GM23338 (cell line): ENCODE data around the gene IGF1R. TPM values are rescaled to one million over a fixed set of nuclear protein-coding genes. Genes with fewer than 3 reads are reported as not detected.
A peak's percentile ranks its signal among the peaks of the same experiment; 100 is the strongest.

ENCODE experiments used
- ATAC-seq: fragments of 200-7000 bp; cut with Tn5 transposase; 3 replicates; pipeline ENCODE4 v1.9.1; 2020
- DNase-seq: peaks from one replicate; pipeline ENCODE4 v3.0.0-alpha.2; 2015; ENCODE audit warnings: low spot score
- H2AFZ ChIP-seq: fragments of 200-600 bp; sonication (generic); 2 replicates; pipeline ENCODE4 v1.8.0; 2016; ENCODE audit warnings: antibody characterized with exemption, mild to moderate bottlenecking, moderate library complexity
- H3F3A ChIP-seq: fragments of 200-600 bp; sonication (generic); replicated peaks from 2 replicates; pipeline ENCODE4 v1.8.0; 2017; ENCODE audit warnings: antibody characterized with exemption, mixed run types, low read depth
- H3K27ac ChIP-seq: fragments of 200-600 bp; sonication (generic); 2 replicates; pipeline ENCODE4 v1.6.1; 2016; ENCODE audit warnings: low read depth
- H3K27me3 ChIP-seq: fragments of 200-600 bp; sonication (generic); 2 replicates; pipeline ENCODE4 v1.8.0; 2016; ENCODE audit warnings: mild to moderate bottlenecking, mixed run types, moderate library complexity; ENCODE audit not compliant: insufficient read depth
- H3K36me3 ChIP-seq: fragments of 200-600 bp; sonication (generic); 2 replicates; pipeline ENCODE4 v1.8.0; 2016; ENCODE audit warnings: mild to moderate bottlenecking; ENCODE audit not compliant: insufficient read depth
- H3K4me1 ChIP-seq: fragments of 200-600 bp; sonication (generic); 2 replicates; pipeline ENCODE4 v1.8.0; 2016; ENCODE audit warnings: mild to moderate bottlenecking, moderate library complexity; ENCODE audit not compliant: insufficient read depth
- H3K4me2 ChIP-seq: fragments of 200-600 bp; sonication (generic); 2 replicates; pipeline ENCODE4 v1.7.1; 2017; ENCODE audit warnings: mixed run types
- H3K4me3 ChIP-seq: fragments of 200-600 bp; sonication (generic); 2 replicates; pipeline ENCODE4 v1.6.1; 2016; ENCODE audit warnings: mixed run types
- H3K79me2 ChIP-seq: fragments of 200-600 bp; sonication (generic); replicated peaks from 2 replicates; pipeline ENCODE4 v1.8.0; 2017; ENCODE audit warnings: mild to moderate bottlenecking; ENCODE audit not compliant: insufficient read depth
- H3K9me2 ChIP-seq: fragments of 200-600 bp; sonication (generic); 2 replicates; pipeline ENCODE4 v1.8.0; 2017; ENCODE audit not compliant: insufficient read depth
- H4K20me1 ChIP-seq: fragments of 200-600 bp; sonication (generic); replicated peaks from 2 replicates; pipeline ENCODE4 v1.8.0; 2017; ENCODE audit warnings: mild to moderate bottlenecking; ENCODE audit not compliant: insufficient read depth
- H3K27ac Mint-ChIP-seq: 2 replicates; pipeline ENCODE4 v1.8.0; 2020; ENCODE audit warnings: inconsistent platforms, mild to moderate bottlenecking, moderate library complexity, mixed read lengths
- H3K27me3 Mint-ChIP-seq: 3 replicates; pipeline ENCODE4 v1.8.0; 2022; ENCODE audit warnings: low read depth, mild to moderate bottlenecking, moderate library complexity, mixed read lengths, inconsistent platforms; ENCODE audit not compliant: insufficient read depth, poor library complexity
- H3K36me3 Mint-ChIP-seq: 3 replicates; pipeline ENCODE4 v1.8.0; 2021; ENCODE audit warnings: low read depth, mild to moderate bottlenecking, inconsistent platforms, moderate library complexity, mixed read lengths
- H3K4me1 Mint-ChIP-seq: 3 replicates; pipeline ENCODE4 v1.8.0; 2020; ENCODE audit warnings: mild to moderate bottlenecking, inconsistent platforms, mixed read lengths
- H3K4me3 Mint-ChIP-seq: 3 replicates; pipeline ENCODE4 v1.8.0; 2021; ENCODE audit warnings: moderate library complexity, mild to moderate bottlenecking, inconsistent platforms, mixed read lengths
- H3K9me3 Mint-ChIP-seq: 3 replicates; pipeline ENCODE4 v1.8.0; 2020; ENCODE audit warnings: moderate library complexity, mild to moderate bottlenecking, inconsistent platforms, mixed read lengths
- CREB1 ChIP-seq: fragments of 250-450 bp; sonication (Bioruptor Pico); IDR thresholded peaks from 2 replicates; pipeline ENCODE4 v1.5.0; 2020; ENCODE audit warnings: low read depth, mild to moderate bottlenecking, moderate library complexity
- CTCF ChIP-seq, 2 experiments: fragments of 200-600 bp in 1 of 2; sonication (generic) in 1 of 2; conservative IDR thresholded peaks; 2 replicates each; pipeline versions ENCODE4 v1.5.1 to v1.6.1; 2016 to 2017; ENCODE audit warnings: antibody characterized with exemption in 2 of 2, low read depth in 2 of 2, mild to moderate bottlenecking in 2 of 2, moderate library complexity in 1 of 2
- EZH2 ChIP-seq: fragments of 200-600 bp; sonication (generic); IDR thresholded peaks from one replicate; pipeline ENCODE4 v1.8.0; 2017; ENCODE audit warnings: antibody characterized with exemption, mild to moderate bottlenecking, low read depth; ENCODE audit not compliant: unreplicated experiment
- EZH2phosphoT487 ChIP-seq: fragments of 200-600 bp; sonication (generic); IDR thresholded peaks from one replicate; pipeline ENCODE4 v1.8.1; 2018; ENCODE audit warnings: antibody characterized with exemption; ENCODE audit not compliant: unreplicated experiment
- NANOG ChIP-seq: IDR thresholded peaks from 2 replicates; pipeline ENCODE4 v1.6.1; 2016; ENCODE audit warnings: antibody characterized with exemption, borderline replicate concordance
- POLR2AphosphoS5 ChIP-seq: IDR thresholded peaks from 2 replicates; pipeline ENCODE4 v1.6.1; 2016; ENCODE audit warnings: antibody characterized with exemption, low read depth
- REST ChIP-seq: IDR thresholded peaks from one replicate; pipeline ENCODE4 v1.6.1; 2018; ENCODE audit warnings: antibody characterized with exemption; ENCODE audit not compliant: unreplicated experiment
- STAT1 ChIP-seq: IDR thresholded peaks from one replicate; pipeline ENCODE4 v1.6.1; 2016; ENCODE audit warnings: antibody characterized with exemption; ENCODE audit not compliant: unreplicated experiment
- polyA plus RNA-seq: library from polyadenylated mRNA; unstranded; fragments of >200 nt; fragmentation: Nextera tagmentation; extraction: Ambion mirVana; gene quantifications from 2 replicates; pipeline ENCODE4 v1.2.1, GENCODE V29; 2016
- total RNA-seq: library from RNA; depleted of rRNA; stranded (reverse); fragments of >200 nt; shearing (Covaris generic); gene quantifications from 2 replicates; pipeline ENCODE4 v1.2.3, GENCODE V29; 2014
- TF ChIP-seq, protein P1 (sequence below): IDR thresholded peaks from 2 replicates; pipeline ENCODE4 v1.6.1; 2016; ENCODE audit warnings: antibody characterized with exemption
- TF ChIP-seq, protein P2 (sequence below): fragments of 250-450 bp; sonication (Bioruptor Pico); IDR thresholded peaks from 2 replicates; pipeline ENCODE4 v1.5.0; 2020; ENCODE audit warnings: mild to moderate bottlenecking, moderate library complexity

IGF1R gene
- total and polyA plus RNA-seq, 2 experiments from 2014 or later: 20.4 to 92.2 TPM

GRCh38 chr15:98740295-98740694, 92.0 kb downstream of the IGF1R start:
- H3K4me1 Mint-ChIP-seq: peaks cover 85% of the 10 kb centered on the region
- no peak overlapping the region for H3K4me3 Mint-ChIP-seq
- Histone ChIP-seq H3K9me2 (no peaks in the 10 kb centered on the region), H2AFZ (no peak overlapping the region), H3K27ac (0 out of 2 replicates have a peak overlapping the region, but pooled peaks have one; percentile 14), H4K20me1 (peaks cover 68% of the 10 kb centered on the region; the same call in 1 of the 2 replicates), H3K27me3 (no peaks in the 10 kb centered on the region), H3K4me3 (no peak overlapping the region), H3K79me2 (peaks cover 100% of the 10 kb centered on the region), H3K4me2 (0 out of 2 replicates have a peak overlapping the region, but pooled peaks have one; percentile 44), H3F3A (no peaks in the 10 kb centered on the region), H3K36me3 (no peaks in the 10 kb centered on the region), H3K4me1 (peaks cover 65% of the 10 kb centered on the region)
- ATAC-seq (no peak), DNase-seq (no peak)
- TF ChIP-seq EZH2 (no peak), NANOG (no peak), CREB1 (CRISPR knock-in tag) (no peak), REST (no peak), STAT1 (no peak), CTCF (conservative IDR thresholded peaks at IDR 0.05; ENCODE audit: low read depth in 2 of 2) (no peak), EZH2phosphoT487 (no peak), POLR2AphosphoS5 (no peak)
- TF ChIP-seq, protein P1, sequence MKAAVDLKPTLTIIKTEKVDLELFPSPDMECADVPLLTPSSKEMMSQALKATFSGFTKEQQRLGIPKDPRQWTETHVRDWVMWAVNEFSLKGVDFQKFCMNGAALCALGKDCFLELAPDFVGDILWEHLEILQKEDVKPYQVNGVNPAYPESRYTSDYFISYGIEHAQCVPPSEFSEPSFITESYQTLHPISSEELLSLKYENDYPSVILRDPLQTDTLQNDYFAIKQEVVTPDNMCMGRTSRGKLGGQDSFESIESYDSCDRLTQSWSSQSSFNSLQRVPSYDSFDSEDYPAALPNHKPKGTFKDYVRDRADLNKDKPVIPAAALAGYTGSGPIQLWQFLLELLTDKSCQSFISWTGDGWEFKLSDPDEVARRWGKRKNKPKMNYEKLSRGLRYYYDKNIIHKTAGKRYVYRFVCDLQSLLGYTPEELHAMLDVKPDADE: no peak
- TF ChIP-seq, protein P2, sequence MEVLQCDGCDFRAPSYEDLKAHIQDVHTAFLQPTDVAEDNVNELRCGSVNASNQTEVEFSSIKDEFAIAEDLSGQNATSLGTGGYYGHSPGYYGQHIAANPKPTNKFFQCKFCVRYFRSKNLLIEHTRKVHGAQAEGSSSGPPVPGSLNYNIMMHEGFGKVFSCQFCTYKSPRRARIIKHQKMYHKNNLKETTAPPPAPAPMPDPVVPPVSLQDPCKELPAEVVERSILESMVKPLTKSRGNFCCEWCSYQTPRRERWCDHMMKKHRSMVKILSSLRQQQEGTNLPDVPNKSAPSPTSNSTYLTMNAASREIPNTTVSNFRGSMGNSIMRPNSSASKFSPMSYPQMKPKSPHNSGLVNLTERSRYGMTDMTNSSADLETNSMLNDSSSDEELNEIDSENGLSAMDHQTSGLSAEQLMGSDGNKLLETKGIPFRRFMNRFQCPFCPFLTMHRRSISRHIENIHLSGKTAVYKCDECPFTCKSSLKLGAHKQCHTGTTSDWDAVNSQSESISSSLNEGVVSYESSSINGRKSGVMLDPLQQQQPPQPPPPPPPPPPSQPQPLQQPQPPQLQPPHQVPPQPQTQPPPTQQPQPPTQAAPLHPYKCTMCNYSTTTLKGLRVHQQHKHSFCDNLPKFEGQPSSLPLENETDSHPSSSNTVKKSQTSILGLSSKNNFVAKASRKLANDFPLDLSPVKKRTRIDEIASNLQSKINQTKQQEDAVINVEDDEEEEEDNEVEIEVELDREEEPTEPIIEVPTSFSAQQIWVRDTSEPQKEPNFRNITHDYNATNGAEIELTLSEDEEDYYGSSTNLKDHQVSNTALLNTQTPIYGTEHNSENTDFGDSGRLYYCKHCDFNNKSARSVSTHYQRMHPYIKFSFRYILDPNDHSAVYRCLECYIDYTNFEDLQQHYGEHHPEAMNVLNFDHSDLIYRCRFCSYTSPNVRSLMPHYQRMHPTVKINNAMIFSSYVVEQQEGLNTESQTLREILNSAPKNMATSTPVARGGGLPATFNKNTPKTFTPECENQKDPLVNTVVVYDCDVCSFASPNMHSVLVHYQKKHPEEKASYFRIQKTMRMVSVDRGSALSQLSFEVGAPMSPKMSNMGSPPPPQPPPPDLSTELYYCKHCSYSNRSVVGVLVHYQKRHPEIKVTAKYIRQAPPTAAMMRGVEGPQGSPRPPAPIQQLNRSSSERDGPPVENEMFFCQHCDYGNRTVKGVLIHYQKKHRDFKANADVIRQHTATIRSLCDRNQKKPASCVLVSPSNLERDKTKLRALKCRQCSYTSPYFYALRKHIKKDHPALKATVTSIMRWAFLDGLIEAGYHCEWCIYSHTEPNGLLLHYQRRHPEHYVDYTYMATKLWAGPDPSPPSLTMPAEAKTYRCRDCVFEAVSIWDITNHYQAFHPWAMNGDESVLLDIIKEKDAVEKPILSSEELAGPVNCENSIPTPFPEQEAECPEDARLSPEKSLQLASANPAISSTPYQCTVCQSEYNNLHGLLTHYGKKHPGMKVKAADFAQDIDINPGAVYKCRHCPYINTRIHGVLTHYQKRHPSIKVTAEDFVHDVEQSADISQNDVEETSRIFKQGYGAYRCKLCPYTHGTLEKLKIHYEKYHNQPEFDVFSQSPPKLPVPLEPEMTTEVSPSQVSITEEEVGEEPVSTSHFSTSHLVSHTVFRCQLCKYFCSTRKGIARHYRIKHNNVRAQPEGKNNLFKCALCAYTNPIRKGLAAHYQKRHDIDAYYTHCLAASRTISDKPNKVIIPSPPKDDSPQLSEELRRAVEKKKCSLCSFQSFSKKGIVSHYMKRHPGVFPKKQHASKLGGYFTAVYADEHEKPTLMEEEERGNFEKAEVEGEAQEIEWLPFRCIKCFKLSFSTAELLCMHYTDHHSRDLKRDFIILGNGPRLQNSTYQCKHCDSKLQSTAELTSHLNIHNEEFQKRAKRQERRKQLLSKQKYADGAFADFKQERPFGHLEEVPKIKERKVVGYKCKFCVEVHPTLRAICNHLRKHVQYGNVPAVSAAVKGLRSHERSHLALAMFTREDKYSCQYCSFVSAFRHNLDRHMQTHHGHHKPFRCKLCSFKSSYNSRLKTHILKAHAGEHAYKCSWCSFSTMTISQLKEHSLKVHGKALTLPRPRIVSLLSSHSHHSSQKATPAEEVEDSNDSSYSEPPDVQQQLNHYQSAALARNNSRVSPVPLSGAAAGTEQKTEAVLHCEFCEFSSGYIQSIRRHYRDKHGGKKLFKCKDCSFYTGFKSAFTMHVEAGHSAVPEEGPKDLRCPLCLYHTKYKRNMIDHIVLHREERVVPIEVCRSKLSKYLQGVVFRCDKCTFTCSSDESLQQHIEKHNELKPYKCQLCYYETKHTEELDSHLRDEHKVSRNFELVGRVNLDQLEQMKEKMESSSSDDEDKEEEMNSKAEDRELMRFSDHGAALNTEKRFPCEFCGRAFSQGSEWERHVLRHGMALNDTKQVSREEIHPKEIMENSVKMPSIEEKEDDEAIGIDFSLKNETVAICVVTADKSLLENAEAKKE (CRISPR knock-in tag): no peak
- no peak overlapping the region for H3K27ac Mint-ChIP-seq
- H3K27me3 Mint-ChIP-seq: peaks cover 10% of the 10 kb centered on the region
- no peaks in the 10 kb centered on the region for H3K9me3 Mint-ChIP-seq
- no peaks in the 10 kb centered on the region for H3K36me3 Mint-ChIP-seq
